Glomerular endothelial cell (primary cell): ENCODE measurements around the gene RASAL2. TPM values are rescaled to one million over a fixed set of nuclear protein-coding genes. Genes with fewer than 3 reads are reported as not detected.

Source experiments
- DNase-seq: peaks from one replicate; pipeline ENCODE4 v3.0.0-alpha.2; 2011; ENCODE audit warnings: low read depth, low spot score; ENCODE audit errors: extremely low read depth
- total RNA-seq: library from RNA; depleted of rRNA; stranded (reverse); fragments of >200 nt; gene quantifications from 2 replicates; pipeline ENCODE4 v1.2.3, GENCODE V29; 2015

Gene RASAL2
- total RNA-seq, 1 donor from 2014 or later: 35.9 TPM

GRCh38 chr1:178528953-178529335, 435.0 kb downstream of the RASAL2 start:
- no peak for DNase-seq

- DNase-seq: no peak
Measured at GRCh38 chr1:178529364-178530036, 435.6 kb downstream of the RASAL2 start.

- no peak for DNase-seq
Measured at GRCh38 chr1:178530037-178530402, 436.1 kb downstream of the RASAL2 start.

GRCh38 chr1:178530502-178530901, 436.6 kb downstream of the RASAL2 start:
- DNase-seq: no peak

- no peak for DNase-seq
Measured at GRCh38 chr1:178531887-178532286, 438.0 kb downstream of the RASAL2 start.

- no peak for DNase-seq
Measured at GRCh38 chr1:178532392-178532791, 438.5 kb downstream of the RASAL2 start.

- no peak for DNase-seq
Measured at GRCh38 chr1:178533121-178533946, 439.4 kb downstream of the RASAL2 start.

Other genes with a start within 250 kb of the RASAL2 start
- gene SEC16B, start 124.0 kb upstream of the RASAL2 start, total RNA-seq: 1.5 and 1.6 TPM in 2 replicates